GM12801 (cell line): ENCODE data around the gene HS3ST6.

Source experiments
- TF ChIP-seq, protein P1 (sequence below): IDR thresholded peaks from one replicate; pipeline ENCODE4 v1.5.1; 2011; ENCODE audit warnings: control low read depth; ENCODE audit not compliant: insufficient read length; ENCODE audit errors: extremely low read depth

HS3ST6 gene

DNA sequence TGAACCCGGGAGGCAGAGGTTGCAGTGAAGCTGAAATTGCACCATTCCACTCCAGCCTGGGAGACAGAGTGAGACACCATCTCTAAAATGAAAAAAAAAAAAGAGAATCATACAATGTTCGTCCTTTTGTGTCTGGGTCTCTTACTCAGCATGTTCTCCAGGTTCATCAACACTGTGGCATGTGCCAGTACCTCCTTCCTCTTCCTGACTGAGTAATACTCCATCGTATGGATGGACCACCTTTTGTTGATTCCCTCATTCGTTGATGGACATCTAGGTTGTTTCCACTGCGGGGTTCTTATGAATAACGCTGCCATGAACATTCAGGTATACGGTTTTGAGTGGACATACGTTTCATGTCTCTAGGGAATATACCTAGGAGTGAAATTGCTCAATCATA, 4.1 kb upstream of the HS3ST6 start:
- TF ChIP-seq, protein P1, sequence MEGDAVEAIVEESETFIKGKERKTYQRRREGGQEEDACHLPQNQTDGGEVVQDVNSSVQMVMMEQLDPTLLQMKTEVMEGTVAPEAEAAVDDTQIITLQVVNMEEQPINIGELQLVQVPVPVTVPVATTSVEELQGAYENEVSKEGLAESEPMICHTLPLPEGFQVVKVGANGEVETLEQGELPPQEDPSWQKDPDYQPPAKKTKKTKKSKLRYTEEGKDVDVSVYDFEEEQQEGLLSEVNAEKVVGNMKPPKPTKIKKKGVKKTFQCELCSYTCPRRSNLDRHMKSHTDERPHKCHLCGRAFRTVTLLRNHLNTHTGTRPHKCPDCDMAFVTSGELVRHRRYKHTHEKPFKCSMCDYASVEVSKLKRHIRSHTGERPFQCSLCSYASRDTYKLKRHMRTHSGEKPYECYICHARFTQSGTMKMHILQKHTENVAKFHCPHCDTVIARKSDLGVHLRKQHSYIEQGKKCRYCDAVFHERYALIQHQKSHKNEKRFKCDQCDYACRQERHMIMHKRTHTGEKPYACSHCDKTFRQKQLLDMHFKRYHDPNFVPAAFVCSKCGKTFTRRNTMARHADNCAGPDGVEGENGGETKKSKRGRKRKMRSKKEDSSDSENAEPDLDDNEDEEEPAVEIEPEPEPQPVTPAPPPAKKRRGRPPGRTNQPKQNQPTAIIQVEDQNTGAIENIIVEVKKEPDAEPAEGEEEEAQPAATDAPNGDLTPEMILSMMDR = no peak

DNA sequence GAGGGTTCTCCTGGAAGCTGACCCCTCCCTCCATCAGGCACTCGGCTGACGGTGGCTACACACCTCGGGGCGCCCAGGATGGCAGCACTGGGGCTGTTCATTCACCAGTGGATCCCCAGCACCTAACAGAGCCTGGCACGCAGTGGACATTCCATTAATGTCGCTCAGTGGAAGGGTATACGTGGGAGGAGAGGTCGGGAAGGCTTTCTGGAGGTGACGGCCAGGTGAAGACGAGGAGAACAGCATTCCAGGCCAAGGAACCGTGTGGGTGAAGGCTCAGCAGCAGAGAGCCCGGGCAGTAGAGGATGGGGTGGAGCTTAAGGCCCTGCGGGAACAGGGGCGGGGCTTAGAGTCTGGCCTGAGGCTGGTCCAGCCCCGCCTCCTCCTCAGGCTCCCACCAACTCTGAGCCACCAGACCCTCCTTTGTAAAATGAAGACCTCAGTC, 2.5 kb upstream of the HS3ST6 start:
- TF ChIP-seq, protein P1 = no peak

DNA sequence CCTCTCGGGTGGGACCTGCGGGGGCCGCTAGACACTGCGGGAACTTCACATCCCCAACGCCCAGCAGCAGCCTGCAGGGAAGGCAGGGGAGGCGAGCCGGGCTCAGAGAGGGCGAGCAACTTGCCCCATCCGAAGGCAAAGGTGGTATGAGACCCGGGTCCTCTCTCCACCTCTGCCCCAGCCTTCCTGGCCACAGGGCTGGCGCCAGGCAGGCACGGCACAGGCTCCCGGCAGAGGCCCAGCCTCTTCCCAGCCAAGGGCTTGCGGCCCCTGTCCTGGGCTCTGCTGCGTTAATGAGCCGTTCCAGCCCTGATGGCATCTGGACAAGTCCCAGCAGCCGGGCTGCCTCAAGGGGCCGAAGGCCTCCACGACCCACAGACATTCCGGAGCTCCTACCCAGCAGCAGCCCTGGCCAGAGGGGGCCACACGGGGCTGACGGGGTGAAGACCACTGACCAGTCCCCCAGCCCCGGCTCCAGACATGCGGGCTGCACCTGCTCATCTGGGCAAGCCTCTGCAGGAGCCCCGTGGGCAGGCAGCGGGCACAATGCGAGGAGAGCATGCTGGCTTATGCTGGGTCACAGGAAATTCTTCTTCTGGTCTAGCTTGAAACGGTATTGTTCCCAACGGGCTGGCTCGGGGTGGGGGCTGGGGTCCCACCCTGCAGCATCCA, 1.2 kb upstream of the HS3ST6 start:
- TF ChIP-seq, protein P1 = no peak

DNA sequence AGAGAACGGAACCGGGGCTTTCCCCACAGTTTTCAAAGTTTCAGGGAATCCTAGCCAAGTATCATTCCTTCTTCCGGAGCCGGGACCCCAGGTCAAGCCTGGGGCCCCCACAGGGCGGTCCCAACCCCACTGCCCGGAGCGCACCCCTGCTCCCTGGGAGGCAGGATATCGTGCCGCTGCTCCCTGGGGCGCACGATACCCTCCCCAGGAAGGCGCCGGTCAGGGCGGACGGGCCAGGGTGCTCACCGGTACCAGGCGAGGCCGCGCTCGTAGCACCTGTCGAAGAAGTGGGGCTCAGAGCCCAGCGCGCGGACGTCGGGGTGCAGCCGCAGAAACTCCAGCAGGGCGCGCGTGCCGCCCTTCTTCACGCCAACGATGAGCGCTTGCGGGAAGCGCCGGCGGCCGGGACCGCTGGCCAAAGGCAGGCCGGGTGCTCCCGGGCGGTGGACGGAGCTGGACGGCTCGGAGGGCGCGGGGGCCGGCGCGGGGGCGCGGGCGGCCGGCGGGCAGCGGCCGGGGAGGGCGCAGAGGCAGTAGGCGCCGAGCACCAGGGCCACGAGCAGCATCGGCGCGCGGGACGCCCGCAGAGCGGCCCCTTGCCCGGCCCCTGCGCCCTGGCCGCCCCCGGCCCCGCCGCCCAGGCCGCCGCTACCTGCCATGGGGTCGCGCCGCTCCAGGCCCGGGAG, 407 bp downstream of the HS3ST6 start:
- TF ChIP-seq, protein P1 = no peak

DNA sequence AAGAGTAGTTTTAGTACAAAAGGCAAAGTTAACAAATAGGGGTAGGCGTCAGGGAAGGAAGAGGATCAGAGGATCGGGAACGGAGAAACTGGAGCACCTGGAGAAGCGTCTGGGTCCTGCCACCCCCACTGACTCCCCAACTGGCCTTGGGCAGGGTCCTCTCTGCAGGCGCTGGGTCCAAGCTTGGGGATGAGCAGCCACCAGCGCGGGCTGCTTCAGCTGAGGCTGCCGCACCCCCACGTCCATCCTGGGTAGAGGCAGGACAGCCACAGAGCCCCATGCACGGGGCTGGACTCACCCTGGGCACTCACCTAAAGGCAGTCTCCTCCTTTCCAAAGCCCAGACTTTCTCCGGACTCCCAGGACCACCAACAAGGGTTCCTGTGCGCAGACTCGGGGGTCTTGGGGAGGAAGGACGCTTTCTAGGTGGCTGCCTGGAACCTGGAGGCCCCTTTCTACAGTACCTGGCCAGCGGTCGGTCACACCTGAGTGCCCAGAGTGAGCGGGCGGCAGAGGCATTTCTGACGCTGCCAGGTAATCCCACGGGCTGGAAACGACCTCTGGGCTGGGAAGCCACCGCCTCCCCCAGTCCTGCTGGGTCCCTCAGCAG, 1.1 kb downstream of the HS3ST6 start:
- TF ChIP-seq, protein P1 = no peak

DNA sequence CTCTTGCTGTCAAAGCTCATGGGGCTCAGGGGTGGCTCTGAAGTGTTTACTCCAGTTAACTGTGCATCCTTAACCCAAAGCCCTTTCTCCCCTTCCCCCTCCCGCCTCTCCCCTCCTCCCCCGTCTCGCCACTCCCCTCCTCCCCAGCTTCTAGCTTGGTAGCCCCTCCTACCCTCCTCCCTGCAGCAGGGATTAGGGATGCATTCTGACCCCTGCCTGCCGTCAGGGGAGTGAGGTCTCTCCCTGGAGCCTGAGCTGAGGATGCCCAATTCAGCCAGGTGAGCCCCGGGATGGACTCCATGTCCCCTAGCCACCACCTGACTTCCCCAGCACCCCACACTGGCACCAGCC, 1.6 kb downstream of the HS3ST6 start:
- TF ChIP-seq, protein P1 = no peak

DNA sequence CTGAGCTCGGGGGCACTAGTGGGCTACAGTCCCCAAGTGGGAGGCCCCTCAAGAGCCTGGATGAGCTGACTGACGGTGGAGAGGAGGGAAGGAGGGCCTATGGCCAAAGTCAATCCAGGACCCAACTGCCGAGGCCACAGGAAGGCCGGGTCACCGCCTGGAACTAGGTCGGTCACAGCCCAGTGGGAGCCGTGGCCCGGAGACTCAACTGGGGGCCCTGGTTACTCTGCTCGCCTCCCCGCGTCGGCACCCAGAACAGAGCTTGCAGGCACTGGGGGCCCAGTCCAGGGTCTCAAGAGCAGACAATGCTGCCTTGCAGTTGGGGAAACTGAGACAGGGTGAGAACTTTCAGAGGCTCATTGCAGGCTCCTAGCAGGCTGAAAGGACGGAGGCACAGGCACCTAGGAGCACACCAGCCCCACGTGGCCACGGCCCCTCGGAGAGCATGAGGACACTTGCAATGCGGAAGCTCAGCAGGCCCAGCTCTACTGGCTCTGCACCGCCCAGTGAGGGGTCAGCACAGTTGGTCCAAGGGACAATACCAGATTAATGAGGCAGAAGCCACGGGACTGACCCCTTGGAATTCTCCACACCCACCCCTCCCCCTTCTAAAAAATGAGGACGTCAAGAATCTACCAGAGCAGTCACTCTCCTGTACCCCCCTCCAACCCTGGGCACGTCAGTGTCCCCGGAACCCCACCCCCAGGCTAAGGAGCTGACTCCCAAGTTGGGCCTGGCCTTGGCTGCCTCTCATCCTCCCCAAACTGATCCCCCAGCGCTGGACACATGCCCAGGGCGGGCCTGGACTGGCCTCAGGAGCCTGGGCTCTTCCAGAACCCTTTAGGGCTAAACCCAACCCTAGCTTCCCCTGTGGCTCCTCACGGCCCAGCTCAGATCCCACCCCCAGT, 2.2 kb downstream of the HS3ST6 start:
- TF ChIP-seq, protein P1 = no peak
